ENCODE data around the gene TLDC2.

- no peak for TF ChIP-seq CTCF (IDR thresholded peaks at IDR 0.05)
- no peak for TF ChIP-seq POLR2A (IDR thresholded peaks at IDR 0.05)
Measured at GRCh38 chr20:36865861-36866149, 10.1 kb upstream of the TLDC2 start.

Measured in Peyer's patch (tissue), 4 donors.